Gastrocnemius medialis (tissue), 4 donors: Measurements from ENCODE around the gene NOS2.

Source experiments
- POLR2A ChIP-seq, 2 donors: fragments of 450-650 bp; IDR thresholded peaks; one replicate each; pipeline ENCODE4 v1.6.1; 2017; ENCODE audit warnings: antibody characterized with exemption in 2 of 2, mild to moderate bottlenecking in 2 of 2, moderate library complexity in 2 of 2
- TF ChIP-seq, protein P1 (sequence below), 5 experiments: fragments of 450-650 bp in 3 of 5; fragments of 200-600 bp in 2 of 5; sonication (generic) in 2 of 5; IDR thresholded peaks in 4 of 5; conservative IDR thresholded peaks in 1 of 5; 1 replicate in 4 of 5; 2 replicates in 1 of 5; pipeline ENCODE4 v1.5.1; 2016 to 2019; ENCODE audit warnings: antibody characterized with exemption in 5 of 5, mild to moderate bottlenecking in 3 of 5, moderate library complexity in 3 of 5

DNA sequence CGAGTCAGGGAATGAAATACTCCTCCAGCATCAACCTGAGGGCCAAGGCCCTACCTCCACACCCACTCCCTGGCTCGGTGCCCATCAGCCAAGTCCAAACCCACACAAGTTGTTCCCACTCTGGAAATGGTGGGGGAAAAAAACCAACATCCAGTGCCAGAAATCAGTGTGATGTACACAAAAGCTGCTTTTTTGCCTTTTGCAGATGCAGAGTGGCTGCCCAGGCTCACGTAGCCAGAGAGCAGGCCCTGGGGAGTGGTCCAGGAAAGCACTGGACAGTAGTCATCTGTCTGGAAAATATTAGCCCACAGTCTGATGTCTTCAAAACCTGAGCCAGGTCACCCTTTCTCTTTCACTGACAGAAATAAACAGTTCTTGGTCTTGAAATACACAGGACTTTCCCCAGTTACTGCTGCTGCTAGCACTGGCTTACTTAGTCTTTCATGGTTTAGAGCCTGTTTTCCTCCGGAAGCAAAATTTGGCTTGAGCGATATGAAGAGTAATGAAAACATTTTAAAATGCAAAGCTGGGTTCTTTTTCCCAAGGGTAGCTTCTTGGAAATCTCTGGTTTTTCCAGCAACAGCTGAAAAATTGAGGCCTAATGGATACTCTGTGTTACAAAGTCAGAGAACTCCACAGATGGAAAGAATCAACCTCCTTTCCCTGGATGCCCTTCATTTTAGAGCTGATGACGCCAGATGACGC is 18.2 kb upstream of the NOS2 start:
- TF ChIP-seq, protein P1, sequence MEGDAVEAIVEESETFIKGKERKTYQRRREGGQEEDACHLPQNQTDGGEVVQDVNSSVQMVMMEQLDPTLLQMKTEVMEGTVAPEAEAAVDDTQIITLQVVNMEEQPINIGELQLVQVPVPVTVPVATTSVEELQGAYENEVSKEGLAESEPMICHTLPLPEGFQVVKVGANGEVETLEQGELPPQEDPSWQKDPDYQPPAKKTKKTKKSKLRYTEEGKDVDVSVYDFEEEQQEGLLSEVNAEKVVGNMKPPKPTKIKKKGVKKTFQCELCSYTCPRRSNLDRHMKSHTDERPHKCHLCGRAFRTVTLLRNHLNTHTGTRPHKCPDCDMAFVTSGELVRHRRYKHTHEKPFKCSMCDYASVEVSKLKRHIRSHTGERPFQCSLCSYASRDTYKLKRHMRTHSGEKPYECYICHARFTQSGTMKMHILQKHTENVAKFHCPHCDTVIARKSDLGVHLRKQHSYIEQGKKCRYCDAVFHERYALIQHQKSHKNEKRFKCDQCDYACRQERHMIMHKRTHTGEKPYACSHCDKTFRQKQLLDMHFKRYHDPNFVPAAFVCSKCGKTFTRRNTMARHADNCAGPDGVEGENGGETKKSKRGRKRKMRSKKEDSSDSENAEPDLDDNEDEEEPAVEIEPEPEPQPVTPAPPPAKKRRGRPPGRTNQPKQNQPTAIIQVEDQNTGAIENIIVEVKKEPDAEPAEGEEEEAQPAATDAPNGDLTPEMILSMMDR (IDR thresholded peaks at IDR 0.05 in 4 of 5, conservative IDR thresholded peaks at IDR 0.05 in 1 of 5) = no peak
- no peak for TF ChIP-seq POLR2A (IDR thresholded peaks at IDR 0.05)
